ENCODE data around the gene LIMA1. TPM values are rescaled to one million over a fixed set of nuclear protein-coding genes. Genes with fewer than 3 reads are reported as not detected.

The LIMA1 gene
- total RNA-seq, 2 experiments from 2014 or later, result 6.2 to 20.4 TPM

GRCh38 chr12:50185970-50186663, 97.2 kb downstream of the LIMA1 start:
- Histone ChIP-seq H2AFZ (ENCODE audit: low read length) (no peak overlapping the region), H3K9me2 (ENCODE audit: insufficient read depth, low read length) (no peaks in the 10 kb centered on the region), H3K79me2 (ENCODE audit: insufficient read depth, low read depth, low read length) (no peaks in the 10 kb centered on the region), H3K36me3 (ENCODE audit: insufficient read depth, low read length) (peaks cover 14% of the 10 kb centered on the region), H4K20me1 (ENCODE audit: insufficient read depth, low read length) (no peaks in the 10 kb centered on the region), H3K9me3 (ENCODE audit: low read length) (no peaks in the 10 kb centered on the region), H3K27ac (ENCODE audit: low read depth, low read length, poor library complexity, severe bottlenecking) (no peak overlapping the region), H3K4me3 (ENCODE audit: low read depth, low read length, poor library complexity, severe bottlenecking) (no peak overlapping the region), H3K4me2 (ENCODE audit: low read length) (no peak overlapping the region), H3K4me1 (ENCODE audit: insufficient read depth, low read length, poor library complexity, severe bottlenecking) (peaks cover 4% of the 10 kb centered on the region)
- no TSS peak for BruUV-seq (replicated peaks)
- POLR2A ChIA-PET, result no interaction called here
- no peak for DNase-seq (ENCODE audit: low spot score)
- no peak for TF ChIP-seq EZH2phosphoT487 (IDR thresholded peaks at IDR 0.05; ENCODE audit: borderline replicate concordance, low read depth, low read length)
- intact Hi-C loops (cut with micrococcal nuclease; ENCODE audit: unreplicated experiment), result no loop called here
- CTCF ChIA-PET (ENCODE audit: unreplicated experiment), result no interaction called here

- Histone ChIP-seq H2AFZ (ENCODE audit: low read length) (no peak overlapping the region), H3K9me2 (ENCODE audit: insufficient read depth, low read length) (no peaks in the 10 kb centered on the region), H3K4me2 (ENCODE audit: low read length) (no peak overlapping the region), H4K20me1 (ENCODE audit: insufficient read depth, low read length) (no peaks in the 10 kb centered on the region), H3K27ac (ENCODE audit: low read depth, low read length, poor library complexity, severe bottlenecking) (no peak overlapping the region), H3K79me2 (ENCODE audit: insufficient read depth, low read depth, low read length) (no peaks in the 10 kb centered on the region), H3K9me3 (ENCODE audit: low read length) (no peaks in the 10 kb centered on the region), H3K4me1 (ENCODE audit: insufficient read depth, low read length, poor library complexity, severe bottlenecking) (peaks cover 4% of the 10 kb centered on the region), H3K4me3 (ENCODE audit: low read depth, low read length, poor library complexity, severe bottlenecking) (no peak overlapping the region), H3K36me3 (ENCODE audit: insufficient read depth, low read length) (peaks cover 13% of the 10 kb centered on the region)
- POLR2A ChIA-PET, result no interaction called here
- no peak for DNase-seq (ENCODE audit: low spot score)
- CTCF ChIA-PET (ENCODE audit: unreplicated experiment), result no interaction called here
- no TSS peak for BruUV-seq (replicated peaks)
- TF ChIP-seq CTCF (conservative IDR thresholded peaks at IDR 0.05; ENCODE audit: low read length) (no peak), EZH2phosphoT487 (IDR thresholded peaks at IDR 0.05; ENCODE audit: borderline replicate concordance, low read depth, low read length) (no peak)
- intact Hi-C loops (cut with micrococcal nuclease; ENCODE audit: unreplicated experiment), result no loop called here
These were observed 97.9 kb downstream of the LIMA1 start for GRCh38 chr12:50185301-50185895.

GRCh38 chr12:50184261-50184660, 99.1 kb downstream of the LIMA1 start:
- intact Hi-C loops (cut with micrococcal nuclease; ENCODE audit: unreplicated experiment), result no loop called here
- DNase-seq (ENCODE audit: low spot score), result no peak

More at GRCh38 chr12:50184261-50184660, 99.1 kb downstream of the LIMA1 start:
- peaks cover 4% of the 10 kb centered on the region for H3K4me1 ChIP-seq (ENCODE audit: insufficient read depth, low read length, poor library complexity, severe bottlenecking)
- no peaks in the 10 kb centered on the region for H4K20me1 ChIP-seq (ENCODE audit: insufficient read depth, low read length)
- no peak overlapping the region for H3K4me2 ChIP-seq (ENCODE audit: low read length)
- no peak for TF ChIP-seq CTCF (conservative IDR thresholded peaks at IDR 0.05; ENCODE audit: low read length)
- no peak for TF ChIP-seq EZH2phosphoT487 (IDR thresholded peaks at IDR 0.05; ENCODE audit: borderline replicate concordance, low read depth, low read length)
- H3K4me3 ChIP-seq (ENCODE audit: low read depth, low read length, poor library complexity, severe bottlenecking), result no peak overlapping the region
- H3K36me3 ChIP-seq (ENCODE audit: insufficient read depth, low read length), result peaks cover 18% of the 10 kb centered on the region
- no TSS peak for BruUV-seq (replicated peaks)
- POLR2A ChIA-PET, result no interaction called here
- no peaks in the 10 kb centered on the region for H3K79me2 ChIP-seq (ENCODE audit: insufficient read depth, low read depth, low read length)
- H3K9me2 ChIP-seq (ENCODE audit: insufficient read depth, low read length), result no peaks in the 10 kb centered on the region
- no peak overlapping the region for H2AFZ ChIP-seq (ENCODE audit: low read length)
- H3K27ac ChIP-seq (ENCODE audit: low read depth, low read length, poor library complexity, severe bottlenecking), result no peak overlapping the region
- CTCF ChIA-PET (ENCODE audit: unreplicated experiment), result no interaction called here
- H3K9me3 ChIP-seq (ENCODE audit: low read length), result no peaks in the 10 kb centered on the region
